Hepatocyte (in vitro differentiated cells): ENCODE measurements around the gene ABHD8.

Experiments
- CTCF ChIP-seq: fragments of 200-600 bp; sonication (generic); IDR thresholded peaks from 2 replicates; pipeline ENCODE4 v1.5.1; 2016; ENCODE audit warnings: antibody characterized with exemption, mild to moderate bottlenecking; ENCODE audit not compliant: poor library complexity
- EZH2phosphoT487 ChIP-seq: fragments of 200-600 bp; sonication (generic); IDR thresholded peaks from one replicate; pipeline ENCODE4 v1.6.1; 2018; ENCODE audit warnings: antibody characterized with exemption, mild to moderate bottlenecking, low read depth, moderate library complexity; ENCODE audit not compliant: unreplicated experiment, severe bottlenecking

DNA sequence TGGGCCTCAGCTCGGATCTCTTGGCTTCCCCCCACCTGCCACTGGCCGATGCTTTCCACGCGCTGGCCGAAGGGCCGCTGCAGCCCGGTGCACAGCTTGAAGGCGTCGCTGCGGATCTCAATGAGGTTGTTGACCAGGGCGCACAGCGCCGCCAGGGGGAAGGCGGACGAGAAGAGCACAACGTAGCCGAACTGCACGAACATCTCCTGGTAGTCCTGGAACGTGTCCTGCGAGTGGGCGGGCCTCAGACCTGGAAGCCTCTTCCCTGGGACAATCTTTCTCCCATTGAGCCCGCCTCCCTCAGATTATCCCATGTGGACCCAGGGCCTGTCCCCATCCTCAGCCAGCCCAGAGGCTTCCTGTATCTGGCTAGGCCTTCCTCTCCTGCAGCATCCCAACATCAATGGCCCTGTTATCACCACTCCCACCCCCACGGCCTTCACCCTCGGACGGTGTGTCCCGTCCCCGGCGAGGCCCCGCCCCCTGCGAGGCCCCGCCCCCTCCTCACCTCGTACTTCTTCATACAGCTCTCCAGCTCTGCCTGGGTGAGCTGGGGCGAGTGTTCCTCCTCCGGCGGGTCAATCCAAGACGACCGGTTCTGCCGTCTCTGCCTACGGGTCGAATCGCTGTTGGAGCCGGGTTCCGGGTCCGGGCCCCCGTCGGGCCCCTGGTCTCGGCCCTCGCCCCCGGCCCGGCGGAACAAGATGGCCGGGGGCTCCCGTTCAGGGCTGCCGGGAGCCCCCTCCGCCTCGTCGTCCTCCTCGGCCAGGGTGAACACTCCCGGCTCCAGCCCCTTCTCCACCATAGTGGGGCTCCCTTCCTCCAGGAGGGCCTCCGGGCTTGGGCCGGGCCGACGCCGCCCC is 24.7 kb upstream of the ABHD8 start:
- TF ChIP-seq CTCF = peak; percentile 47
- TF ChIP-seq EZH2phosphoT487 = no peak
